Activated CD8-positive, alpha-beta memory T cell treated with anti-CD3 and anti-CD28 coated beads for 1 hour (primary cell): ENCODE results near the gene NPB.

ENCODE experiments used
- DNase-seq, 2 donors: peaks; one replicate each; pipeline ENCODE4 v3.0.0-alpha.2; 2020; ENCODE audit warnings: low read depth in 1 of 2; ENCODE audit errors: extremely low read depth in 1 of 2

NPB gene

GRCh38 chr17:81939218-81939617 lies 37.2 kb downstream of the NPB start:
- DNase-seq = no peak

- DNase-seq = no peak
Observed at GRCh38 chr17:81939881-81940385, 37.9 kb downstream of the NPB start.

- no peak for DNase-seq
Observed at GRCh38 chr17:81940538-81941483, 38.8 kb downstream of the NPB start.

- DNase-seq = no peak
Observed at GRCh38 chr17:81941484-81942166, 39.6 kb downstream of the NPB start.

GRCh38 chr17:81942167-81942553 lies 40.1 kb downstream of the NPB start:
- DNase-seq = no peak

GRCh38 chr17:81944858-81945257 lies 42.8 kb downstream of the NPB start:
- no peak for DNase-seq

- no peak for DNase-seq
Observed at GRCh38 chr17:81947189-81947588, 45.2 kb downstream of the NPB start, which contains the start of gene MYADML2. Gene MYADML2 (minus strand): TSS chr17:81947233. CDS start chr17:81941741, 5,492 bp downstream.

GRCh38 chr17:81948635-81949378 lies 46.8 kb downstream of the NPB start:
- no peak for DNase-seq

GRCh38 chr17:81950501-81950900 lies 48.5 kb downstream of the NPB start:
- no peak for DNase-seq

GRCh38 chr17:81951785-81952684 lies 50.0 kb downstream of the NPB start:
- no peak for DNase-seq
